B cell (primary cell): ENCODE data around the gene UBXN2A. TPM values are rescaled to one million over a fixed set of nuclear protein-coding genes. Genes with fewer than 3 reads are reported as not detected.

Source experiments
- ATAC-seq: fragments of 200-7000 bp; cut with Tn5 transposase; one replicate; pipeline ENCODE4 v1.10.0; 2021; ENCODE audit warnings: low read depth, mild to moderate bottlenecking, moderate number of reproducible peaks, moderate library complexity
- CTCF ChIA-PET: fragments of 350-600 bp; sonication (Branson Sonifier 250); formaldehyde crosslinking; loops from one replicate; lab custom pipeline; 2021; ENCODE audit warnings: antibody characterized with exemption, inconsistent platforms; lab: Charles Lee
- POLR2A ChIA-PET: fragments of 350-600 bp; sonication (Branson Sonifier 250); formaldehyde crosslinking; loops from one replicate; lab custom pipeline; 2021; ENCODE audit warnings: antibody characterized with exemption; lab: Charles Lee
- DNase-seq: peaks from one replicate; pipeline ENCODE4 v3.0.0; 2013
- H2AFZ ChIP-seq: 2 replicates; pipeline ENCODE4 v1.6.1; 2012; ENCODE audit warnings: mild to moderate bottlenecking, low read depth, low read length; ENCODE audit not compliant: insufficient read depth, poor library complexity, severe bottlenecking
- H3K27ac ChIP-seq, 2 donors: 1 replicate in 1 of 2; 2 replicates in 1 of 2; pipeline ENCODE4 v1.5.1; 2012 to 2013; ENCODE audit warnings: low read length in 2 of 2, mild to moderate bottlenecking in 2 of 2, moderate library complexity in 1 of 2
- H3K27me3 ChIP-seq, 4 experiments: fragments of 200-600 bp in 1 of 4; sonication (generic) in 1 of 4; replicated peaks in 1 of 4; 1 replicate in 2 of 4; 2 replicates in 2 of 4; pipeline versions ENCODE4 v1.6.1 to v1.7.0; 2013 to 2016; ENCODE audit warnings: low read length in 3 of 4, mild to moderate bottlenecking in 2 of 4, mixed read lengths in 1 of 4, moderate library complexity in 1 of 4; ENCODE audit not compliant: insufficient read depth in 4 of 4, control insufficient read depth in 3 of 4; ENCODE audit errors: control extremely low read depth in 1 of 4
- H3K36me3 ChIP-seq, 2 experiments: replicated peaks in 1 of 2; 1 replicate in 1 of 2; 2 replicates in 1 of 2; pipeline versions ENCODE4 v1.6.1 to v1.7.1; 2013; ENCODE audit warnings: low read length in 1 of 2; ENCODE audit not compliant: insufficient read depth in 2 of 2, control insufficient read depth in 1 of 2; ENCODE audit errors: control extremely low read depth in 1 of 2, extremely low read depth in 1 of 2
- H3K4me1 ChIP-seq, 2 donors: fragments of 200-600 bp in 1 of 2; sonication (generic) in 1 of 2; 1 replicate in 1 of 2; 2 replicates in 1 of 2; pipeline versions ENCODE4 v1.5.1 to v1.6.1; 2013 to 2017; ENCODE audit warnings: low read length in 2 of 2; ENCODE audit not compliant: control insufficient read depth in 2 of 2, insufficient read depth in 2 of 2
- H3K4me2 ChIP-seq: replicated peaks from 2 replicates; pipeline ENCODE3; 2012; ENCODE audit warnings: mild to moderate bottlenecking, low read depth, low read length; ENCODE audit not compliant: poor library complexity, severe bottlenecking
- H3K4me3 ChIP-seq, 5 experiments: fragments of 200-600 bp in 1 of 5; sonication (generic) in 1 of 5; 1 replicate in 3 of 5; 2 replicates in 2 of 5; pipeline versions ENCODE4 v1.5.1 to v1.7.0; 2011 to 2016; ENCODE audit warnings: low read length in 4 of 5, mild to moderate bottlenecking in 4 of 5, low read depth in 2 of 5, control low read depth in 1 of 5, moderate library complexity in 1 of 5; ENCODE audit not compliant: insufficient read depth in 1 of 5; ENCODE audit errors: control extremely low read depth in 1 of 5, extremely low read depth in 1 of 5
- H3K79me2 ChIP-seq: fragments of 200-600 bp; sonication (generic); one replicate; pipeline ENCODE4 v1.6.0; 2016; ENCODE audit warnings: low read length; ENCODE audit not compliant: control insufficient read depth, insufficient read depth
- H3K9ac ChIP-seq: fragments of 200-600 bp; sonication (generic); 2 replicates; pipeline ENCODE4 v1.6.1; 2017; ENCODE audit warnings: mild to moderate bottlenecking, low read length, moderate library complexity
- H3K9me3 ChIP-seq, 3 donors: one replicate each; pipeline versions ENCODE4 v1.6.1 to v1.7.1; 2013; ENCODE audit warnings: low read length in 2 of 3; ENCODE audit not compliant: control insufficient read depth in 2 of 3, insufficient read depth in 1 of 3; ENCODE audit errors: control extremely low read depth in 1 of 3
- H4K20me1 ChIP-seq: 2 replicates; pipeline ENCODE4 v1.6.0; 2012; ENCODE audit warnings: mild to moderate bottlenecking, low read length; ENCODE audit not compliant: insufficient read depth, control insufficient read depth, poor library complexity, severe bottlenecking
- H3K27ac Mint-ChIP-seq: one replicate; pipeline ENCODE4 v1.8.0; 2021; ENCODE audit warnings: mixed read lengths
- H3K27me3 Mint-ChIP-seq: one replicate; pipeline ENCODE4 v1.8.0; 2021; ENCODE audit warnings: mixed read lengths
- H3K4me1 Mint-ChIP-seq: one replicate; pipeline ENCODE4 v1.8.0; 2021; ENCODE audit warnings: mixed read lengths
- H3K4me3 Mint-ChIP-seq: one replicate; pipeline ENCODE4 v1.8.0; 2021; ENCODE audit warnings: mixed read lengths
- H3K9me3 Mint-ChIP-seq: one replicate; pipeline ENCODE4 v1.8.0; 2022; ENCODE audit warnings: mixed read lengths; ENCODE audit not compliant: insufficient read depth
- EZH2 ChIP-seq: IDR thresholded peaks from 2 replicates; pipeline ENCODE4 v1.6.1; 2012; ENCODE audit warnings: borderline replicate concordance, low read depth, mild to moderate bottlenecking, moderate library complexity, low read length; ENCODE audit not compliant: insufficient read depth, poor library complexity, severe bottlenecking
- WGBS: methylation state at CpG from one replicate; pipeline ENCODE4 v1.1.5; 2013; ENCODE audit warnings: missing lambda C conversion rate; ENCODE audit not compliant: insufficient coverage; 5-methylcytosine and 5-hydroxymethylcytosine counted together
- intact Hi-C: fragments of 100-400 bp; cut with micrococcal nuclease; formaldehyde crosslinking; loops from one replicate; pipeline ENCODE4 v1.10.0; 2022
- polyA plus RNA-seq: library from polyadenylated mRNA; depleted of rRNA; stranded (reverse); fragments of >200 nt; gene quantifications from 2 replicates; pipeline ENCODE4 v1.2.3, GENCODE V29; 2012
- total RNA-seq, 2 donors: library from RNA; stranded (reverse); fragments of 120-200 nt in 1 of 2; gene quantifications; 1 replicate in 1 of 2; 2 replicates in 1 of 2; pipeline versions ENCODE4 v1.2.3 to v1.2.4, GENCODE V29; 2013 to 2022
- TF ChIP-seq, protein P1 (sequence below): fragments of 200-600 bp; IDR thresholded peaks from one replicate; pipeline ENCODE4 v1.8.0; 2022; ENCODE audit warnings: antibody characterized with exemption, mild to moderate bottlenecking

UBXN2A gene
- total and polyA plus RNA-seq, 2 donors (not counting 1 experiment from before 2014, with no cell fraction given): 2.8 to 13.4 TPM

DNA sequence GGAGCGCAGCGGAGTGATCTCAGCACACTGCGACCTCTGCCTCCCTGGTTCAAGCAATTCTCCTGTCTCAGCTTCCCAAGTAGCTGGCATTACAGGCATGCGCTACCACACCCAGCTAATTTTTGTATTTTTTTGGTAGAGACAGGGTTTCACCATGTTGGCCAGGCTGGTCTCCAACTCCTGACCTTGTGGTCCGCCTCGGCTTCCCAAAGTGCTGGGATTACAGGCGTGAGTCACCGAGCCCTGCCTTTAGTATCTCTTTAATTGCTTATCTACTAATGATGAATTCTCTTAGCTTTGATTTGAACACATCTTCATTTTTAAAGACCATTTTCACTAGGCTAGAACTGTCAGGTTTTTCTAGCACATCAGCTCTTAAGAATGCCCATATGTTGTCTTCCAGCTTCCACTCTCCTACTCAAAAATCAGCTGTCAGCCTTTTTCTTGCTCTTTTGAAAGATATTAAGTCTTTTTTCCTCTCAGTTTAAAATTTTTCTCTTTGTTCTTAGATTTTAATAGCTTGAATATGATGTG lies 53.5 kb downstream of the UBXN2A start:
- H3K27me3 Mint-ChIP-seq: no peaks in the 10 kb centered on the region
- H3K4me1 ChIP-seq: no peaks in the 10 kb centered on the region
- no peaks in the 10 kb centered on the region for H3K27me3 ChIP-seq
- H3K79me2 ChIP-seq: no peaks in the 10 kb centered on the region
- no peak overlapping the region for H3K27ac ChIP-seq
- H3K4me2 ChIP-seq: no peak overlapping the region
- ATAC-seq (no peak), DNase-seq (no peak)
- 100% methylated on average over 3 of the region's 8 CpGs for WGBS
- TF ChIP-seq, protein P1, sequence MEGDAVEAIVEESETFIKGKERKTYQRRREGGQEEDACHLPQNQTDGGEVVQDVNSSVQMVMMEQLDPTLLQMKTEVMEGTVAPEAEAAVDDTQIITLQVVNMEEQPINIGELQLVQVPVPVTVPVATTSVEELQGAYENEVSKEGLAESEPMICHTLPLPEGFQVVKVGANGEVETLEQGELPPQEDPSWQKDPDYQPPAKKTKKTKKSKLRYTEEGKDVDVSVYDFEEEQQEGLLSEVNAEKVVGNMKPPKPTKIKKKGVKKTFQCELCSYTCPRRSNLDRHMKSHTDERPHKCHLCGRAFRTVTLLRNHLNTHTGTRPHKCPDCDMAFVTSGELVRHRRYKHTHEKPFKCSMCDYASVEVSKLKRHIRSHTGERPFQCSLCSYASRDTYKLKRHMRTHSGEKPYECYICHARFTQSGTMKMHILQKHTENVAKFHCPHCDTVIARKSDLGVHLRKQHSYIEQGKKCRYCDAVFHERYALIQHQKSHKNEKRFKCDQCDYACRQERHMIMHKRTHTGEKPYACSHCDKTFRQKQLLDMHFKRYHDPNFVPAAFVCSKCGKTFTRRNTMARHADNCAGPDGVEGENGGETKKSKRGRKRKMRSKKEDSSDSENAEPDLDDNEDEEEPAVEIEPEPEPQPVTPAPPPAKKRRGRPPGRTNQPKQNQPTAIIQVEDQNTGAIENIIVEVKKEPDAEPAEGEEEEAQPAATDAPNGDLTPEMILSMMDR: no peak
- TF ChIP-seq EZH2: no peak
- ChIA-PET CTCF (no interaction called here), POLR2A (no interaction called here)
- H3K4me3 Mint-ChIP-seq: no peak overlapping the region
- no peak overlapping the region for H2AFZ ChIP-seq
- intact Hi-C loops: no loop called here
- H3K9me3 ChIP-seq: no peaks in the 10 kb centered on the region
- no peaks in the 10 kb centered on the region for H4K20me1 ChIP-seq
- no peaks in the 10 kb centered on the region for H3K4me1 Mint-ChIP-seq
- H3K9ac ChIP-seq: no peak overlapping the region
- no peaks in the 10 kb centered on the region for H3K9me3 Mint-ChIP-seq
- H3K4me3 ChIP-seq: no peak overlapping the region
- H3K36me3 ChIP-seq: no peaks in the 10 kb centered on the region
- no peak overlapping the region for H3K27ac Mint-ChIP-seq

DNA sequence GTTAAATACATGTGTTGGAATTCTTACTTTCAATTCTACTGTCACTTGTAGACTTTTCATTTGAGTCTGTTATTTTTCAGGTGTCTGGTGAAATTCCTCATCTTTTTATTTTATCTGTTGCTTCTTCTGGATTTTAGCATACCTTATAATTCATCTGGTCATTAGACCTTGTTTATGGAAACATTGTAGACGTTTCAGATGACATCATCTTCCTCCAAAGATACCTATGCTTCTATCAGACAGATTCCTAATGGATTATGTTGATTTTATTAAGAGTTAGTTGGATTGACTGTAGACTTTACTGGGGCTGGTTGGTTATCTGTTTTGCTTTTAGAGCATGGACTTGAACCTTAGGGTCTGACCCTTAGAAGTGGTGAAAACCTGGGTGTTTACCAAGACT lies 54.3 kb downstream of the UBXN2A start:
- Histone ChIP-seq H3K4me1 (no peaks in the 10 kb centered on the region), H3K9me3 (no peaks in the 10 kb centered on the region), H3K9ac (no peak overlapping the region), H3K36me3 (peaks cover 0 to 2% of the 10 kb centered on the region in 2 experiments), H3K27ac (no peak overlapping the region), H2AFZ (no peak overlapping the region), H3K27me3 (no peaks in the 10 kb centered on the region), H3K4me2 (no peak overlapping the region), H3K79me2 (no peaks in the 10 kb centered on the region), H4K20me1 (no peaks in the 10 kb centered on the region), H3K4me3 (no peak overlapping the region)
- Mint-ChIP-seq H3K4me3 (no peak overlapping the region), H3K4me1 (no peaks in the 10 kb centered on the region), H3K27me3 (no peaks in the 10 kb centered on the region), H3K27ac (no peak overlapping the region), H3K9me3 (no peaks in the 10 kb centered on the region)
- ChIA-PET POLR2A (no interaction called here), CTCF (interaction anchor here (0.7 to 0.9 kb wide), 2 partner anchors 20 to 90 kb away, joined by 3 read pairs; partner anchors contain the start of gene TP53I3)
- ATAC-seq (no peak), DNase-seq (no peak)
- no peak for TF ChIP-seq EZH2
- TF ChIP-seq, protein P1: no peak
- no CpG with 5 or more reads among the region's 1 CpG for WGBS
- intact Hi-C loops: no loop called here
